Measurements from ENCODE around the gene GALNT4. TPM values are rescaled to one million over a fixed set of nuclear protein-coding genes. Genes with fewer than 3 reads are reported as not detected.

Gene GALNT4
- total RNA-seq, 2 donors from 2014 or later: 37.2 to 54.4 TPM

DNA sequence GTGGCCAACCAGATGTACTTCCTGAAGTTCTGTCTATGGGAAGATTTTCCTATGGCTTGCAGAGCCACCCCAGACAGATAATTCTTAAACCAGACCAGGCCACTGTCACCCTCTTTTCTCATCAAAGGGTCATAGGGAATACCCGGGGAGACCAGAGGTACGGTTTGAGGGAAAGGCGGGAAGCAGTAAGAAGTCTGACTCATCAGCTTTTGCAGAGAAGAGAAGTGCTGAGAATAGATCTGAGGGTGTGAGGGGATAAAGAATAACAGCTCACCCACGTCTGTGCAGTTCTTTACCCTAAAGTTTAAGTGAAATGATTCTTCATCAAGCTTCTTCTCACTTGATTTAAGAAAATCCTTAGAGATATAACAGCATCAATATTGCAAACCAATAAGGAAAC, 22.5 kb upstream of the GALNT4 start:
- no peak overlapping the region for H3K27ac ChIP-seq
- TF ChIP-seq, protein P1, sequence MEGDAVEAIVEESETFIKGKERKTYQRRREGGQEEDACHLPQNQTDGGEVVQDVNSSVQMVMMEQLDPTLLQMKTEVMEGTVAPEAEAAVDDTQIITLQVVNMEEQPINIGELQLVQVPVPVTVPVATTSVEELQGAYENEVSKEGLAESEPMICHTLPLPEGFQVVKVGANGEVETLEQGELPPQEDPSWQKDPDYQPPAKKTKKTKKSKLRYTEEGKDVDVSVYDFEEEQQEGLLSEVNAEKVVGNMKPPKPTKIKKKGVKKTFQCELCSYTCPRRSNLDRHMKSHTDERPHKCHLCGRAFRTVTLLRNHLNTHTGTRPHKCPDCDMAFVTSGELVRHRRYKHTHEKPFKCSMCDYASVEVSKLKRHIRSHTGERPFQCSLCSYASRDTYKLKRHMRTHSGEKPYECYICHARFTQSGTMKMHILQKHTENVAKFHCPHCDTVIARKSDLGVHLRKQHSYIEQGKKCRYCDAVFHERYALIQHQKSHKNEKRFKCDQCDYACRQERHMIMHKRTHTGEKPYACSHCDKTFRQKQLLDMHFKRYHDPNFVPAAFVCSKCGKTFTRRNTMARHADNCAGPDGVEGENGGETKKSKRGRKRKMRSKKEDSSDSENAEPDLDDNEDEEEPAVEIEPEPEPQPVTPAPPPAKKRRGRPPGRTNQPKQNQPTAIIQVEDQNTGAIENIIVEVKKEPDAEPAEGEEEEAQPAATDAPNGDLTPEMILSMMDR (IDR thresholded peaks at IDR 0.05): no peak
- DNase-seq: no peak
- peaks cover 2% of the 10 kb centered on the region for H3K4me1 ChIP-seq
- H3K9ac ChIP-seq (ENCODE audit: low read depth in 2 of 2, low read length in 2 of 2): no peak overlapping the region
- H3K9me3 ChIP-seq: no peaks in the 10 kb centered on the region
- no peak overlapping the region for H3K4me3 ChIP-seq
- H3K27me3 ChIP-seq: no peaks in the 10 kb centered on the region
- intact Hi-C loops (cut with DNase I): loop anchor here (10.0 kb wide), 2 partner anchors 418 to 478 kb away; no protein-coding TSS in a partner anchor
- H3K36me3 ChIP-seq: no peaks in the 10 kb centered on the region

DNA sequence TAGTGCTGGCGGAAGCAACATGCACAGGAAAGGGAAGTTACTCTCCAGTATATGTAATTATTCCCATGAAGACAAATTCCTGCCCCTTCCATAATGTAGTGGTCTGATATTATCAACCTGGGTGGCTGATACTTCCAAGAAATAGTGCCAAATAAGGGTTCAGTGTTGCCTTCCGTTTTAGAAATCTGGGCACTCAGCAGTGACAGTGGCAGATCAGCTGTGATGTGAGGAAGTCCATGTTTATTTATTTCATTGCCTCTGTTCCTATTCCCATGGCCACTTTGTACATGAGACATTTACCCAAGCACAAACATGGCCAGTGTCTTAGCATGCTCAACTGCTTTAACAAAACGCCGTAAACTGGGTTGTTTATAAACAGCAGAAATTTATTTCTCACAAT, 21.6 kb upstream of the GALNT4 start:
- no peak overlapping the region for H3K9ac ChIP-seq (ENCODE audit: low read depth in 2 of 2, low read length in 2 of 2)
- peaks cover 2% of the 10 kb centered on the region for H3K4me1 ChIP-seq
- no peak overlapping the region for H3K4me3 ChIP-seq
- no peaks in the 10 kb centered on the region for H3K27me3 ChIP-seq
- TF ChIP-seq, protein P1 (IDR thresholded peaks at IDR 0.05): no peak
- H3K9me3 ChIP-seq: no peaks in the 10 kb centered on the region
- H3K27ac ChIP-seq: no peak overlapping the region
- no peak for DNase-seq
- no peaks in the 10 kb centered on the region for H3K36me3 ChIP-seq
- intact Hi-C loops (cut with DNase I): loop anchor here (10.0 kb wide), 2 partner anchors 419 to 479 kb away; no protein-coding TSS in a partner anchor

DNA sequence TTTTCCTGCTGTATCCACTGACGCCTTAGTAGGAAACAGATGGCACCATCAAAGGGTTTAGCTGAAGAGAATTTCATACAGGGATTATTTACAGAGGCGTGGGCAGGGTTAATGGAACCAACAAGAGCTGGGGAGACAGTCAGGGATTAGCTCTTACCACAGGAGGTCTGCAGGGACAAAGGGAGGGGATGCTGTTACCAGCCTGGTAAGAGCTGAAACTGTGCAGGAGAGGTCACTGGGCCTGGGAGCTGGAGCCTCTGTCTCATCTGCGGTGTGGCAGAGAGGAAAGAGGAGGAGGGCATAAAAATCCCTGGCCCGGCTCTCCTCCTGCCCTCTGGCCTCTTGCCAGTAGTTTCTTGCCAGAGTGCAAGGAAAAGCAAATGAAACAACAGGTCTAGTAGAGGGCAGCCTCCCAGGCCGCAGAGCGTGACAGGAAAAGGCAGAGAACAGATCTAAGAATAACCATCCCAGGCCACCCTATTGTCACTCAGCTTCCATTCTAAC, 20.1 kb upstream of the GALNT4 start:
- Histone ChIP-seq H3K4me3 (no peak overlapping the region), H3K27me3 (no peaks in the 10 kb centered on the region), H3K9ac (ENCODE audit: low read depth in 2 of 2, low read length in 2 of 2) (no peak overlapping the region), H3K27ac (no peak overlapping the region), H3K36me3 (no peaks in the 10 kb centered on the region), H3K4me1 (peaks cover 2% of the 10 kb centered on the region), H3K9me3 (no peaks in the 10 kb centered on the region)
- TF ChIP-seq, protein P1 (IDR thresholded peaks at IDR 0.05): no peak
- DNase-seq: peak; percentile 46
- intact Hi-C loops (cut with DNase I): loop anchor here (5.0 to 10.0 kb wide), 3 partner anchors 420 to 558 kb away; no protein-coding TSS in a partner anchor

DNA sequence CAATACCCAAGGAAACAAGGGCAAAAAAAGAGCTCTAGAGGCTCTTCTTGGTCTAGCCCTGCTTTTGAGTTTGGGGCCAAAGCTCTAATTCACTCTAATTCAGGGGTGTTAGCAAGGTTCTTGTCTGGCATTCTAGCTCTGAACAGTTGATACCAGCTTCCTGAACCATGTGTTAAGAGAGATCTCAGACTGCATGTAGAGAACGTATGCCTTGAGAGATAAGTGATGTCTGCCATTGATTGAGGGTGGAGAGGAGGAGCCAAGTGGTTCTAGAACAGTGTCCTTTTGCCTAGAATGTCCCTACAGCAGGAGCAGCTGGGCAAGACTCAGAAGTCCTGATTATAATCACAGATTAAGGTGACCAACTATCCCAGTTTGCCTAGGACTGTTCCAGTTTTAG, 19.4 kb upstream of the GALNT4 start:
- H3K36me3 ChIP-seq: no peaks in the 10 kb centered on the region
- peaks cover 2% of the 10 kb centered on the region for H3K4me1 ChIP-seq
- DNase-seq: no peak
- intact Hi-C loops (cut with DNase I): loop anchor here (5.0 to 10.0 kb wide), 3 partner anchors 421 to 558 kb away; no protein-coding TSS in a partner anchor
- H3K4me3 ChIP-seq: no peak overlapping the region
- TF ChIP-seq, protein P1 (IDR thresholded peaks at IDR 0.05): no peak
- no peak overlapping the region for H3K27ac ChIP-seq
- no peak overlapping the region for H3K9ac ChIP-seq (ENCODE audit: low read depth in 2 of 2, low read length in 2 of 2)
- H3K9me3 ChIP-seq: no peaks in the 10 kb centered on the region
- H3K27me3 ChIP-seq: no peaks in the 10 kb centered on the region

DNA sequence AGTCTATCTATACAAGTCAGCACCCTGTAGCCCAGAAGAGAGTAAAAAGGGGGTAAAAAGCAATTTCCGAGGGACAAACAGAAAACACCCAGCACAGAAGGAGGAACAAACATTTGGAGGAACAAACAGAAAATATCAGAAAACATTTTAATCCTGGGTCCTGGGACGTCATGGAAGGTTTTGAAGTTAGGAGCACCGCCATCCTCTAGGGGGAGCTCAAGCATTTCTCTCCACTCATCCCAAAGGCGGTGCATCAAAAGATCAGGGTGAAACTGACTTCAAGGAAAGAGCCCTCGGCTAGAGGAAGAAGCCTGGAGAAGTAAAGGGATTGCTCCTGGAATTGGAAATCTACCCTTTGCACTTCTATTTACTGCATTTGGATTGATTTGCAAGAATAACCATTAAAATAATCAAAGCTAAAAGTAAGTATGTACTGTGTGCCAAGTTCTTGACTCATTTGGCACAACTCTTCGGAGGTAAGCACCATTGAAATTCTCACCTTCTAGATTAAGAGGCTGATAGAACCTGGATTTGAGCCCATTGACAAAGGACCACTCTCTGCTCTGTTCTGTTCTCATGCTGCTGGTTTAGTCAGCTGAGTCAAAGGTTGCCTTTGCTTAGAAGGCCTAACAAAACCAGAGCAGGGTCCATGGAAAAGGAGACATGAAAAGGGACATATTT, 18.5 kb upstream of the GALNT4 start:
- H3K4me3 ChIP-seq: no peak overlapping the region
- no peaks in the 10 kb centered on the region for H3K27me3 ChIP-seq
- TF ChIP-seq, protein P1 (IDR thresholded peaks at IDR 0.05): peak; percentile 81
- H3K27ac ChIP-seq: no peak overlapping the region
- H3K4me1 ChIP-seq: peaks cover 2% of the 10 kb centered on the region
- no peak overlapping the region for H3K9ac ChIP-seq (ENCODE audit: low read depth in 2 of 2, low read length in 2 of 2)
- DNase-seq: peak; percentile 81
- intact Hi-C loops (cut with DNase I): loop anchor here (5.0 to 10.0 kb wide), 3 partner anchors 422 to 559 kb away; no protein-coding TSS in a partner anchor
- H3K9me3 ChIP-seq: no peaks in the 10 kb centered on the region
- no peaks in the 10 kb centered on the region for H3K36me3 ChIP-seq
